GM23338 (cell line): ENCODE measurements around the gene UST. TPM values are rescaled to one million over a fixed set of nuclear protein-coding genes. Genes with fewer than 3 reads are reported as not detected.

Experiments
- ATAC-seq: fragments of 200-7000 bp; cut with Tn5 transposase; 3 replicates; pipeline ENCODE4 v1.9.1; 2020
- DNase-seq: peaks from one replicate; pipeline ENCODE4 v3.0.0-alpha.2; 2015; ENCODE audit warnings: low spot score
- H2AFZ ChIP-seq: fragments of 200-600 bp; sonication (generic); 2 replicates; pipeline ENCODE4 v1.8.0; 2016; ENCODE audit warnings: antibody characterized with exemption, mild to moderate bottlenecking, moderate library complexity
- H3F3A ChIP-seq: fragments of 200-600 bp; sonication (generic); replicated peaks from 2 replicates; pipeline ENCODE4 v1.8.0; 2017; ENCODE audit warnings: antibody characterized with exemption, mixed run types, low read depth
- H3K27ac ChIP-seq: fragments of 200-600 bp; sonication (generic); 2 replicates; pipeline ENCODE4 v1.6.1; 2016; ENCODE audit warnings: low read depth
- H3K27me3 ChIP-seq: fragments of 200-600 bp; sonication (generic); 2 replicates; pipeline ENCODE4 v1.8.0; 2016; ENCODE audit warnings: mild to moderate bottlenecking, mixed run types, moderate library complexity; ENCODE audit not compliant: insufficient read depth
- H3K36me3 ChIP-seq: fragments of 200-600 bp; sonication (generic); 2 replicates; pipeline ENCODE4 v1.8.0; 2016; ENCODE audit warnings: mild to moderate bottlenecking; ENCODE audit not compliant: insufficient read depth
- H3K4me1 ChIP-seq: fragments of 200-600 bp; sonication (generic); 2 replicates; pipeline ENCODE4 v1.8.0; 2016; ENCODE audit warnings: mild to moderate bottlenecking, moderate library complexity; ENCODE audit not compliant: insufficient read depth
- H3K4me2 ChIP-seq: fragments of 200-600 bp; sonication (generic); 2 replicates; pipeline ENCODE4 v1.7.1; 2017; ENCODE audit warnings: mixed run types
- H3K4me3 ChIP-seq: fragments of 200-600 bp; sonication (generic); 2 replicates; pipeline ENCODE4 v1.6.1; 2016; ENCODE audit warnings: mixed run types
- H3K79me2 ChIP-seq: fragments of 200-600 bp; sonication (generic); replicated peaks from 2 replicates; pipeline ENCODE4 v1.8.0; 2017; ENCODE audit warnings: mild to moderate bottlenecking; ENCODE audit not compliant: insufficient read depth
- H3K9me2 ChIP-seq: fragments of 200-600 bp; sonication (generic); 2 replicates; pipeline ENCODE4 v1.8.0; 2017; ENCODE audit not compliant: insufficient read depth
- H4K20me1 ChIP-seq: fragments of 200-600 bp; sonication (generic); replicated peaks from 2 replicates; pipeline ENCODE4 v1.8.0; 2017; ENCODE audit warnings: mild to moderate bottlenecking; ENCODE audit not compliant: insufficient read depth
- H3K27ac Mint-ChIP-seq: 2 replicates; pipeline ENCODE4 v1.8.0; 2020; ENCODE audit warnings: inconsistent platforms, mild to moderate bottlenecking, moderate library complexity, mixed read lengths
- H3K27me3 Mint-ChIP-seq: 3 replicates; pipeline ENCODE4 v1.8.0; 2022; ENCODE audit warnings: low read depth, mild to moderate bottlenecking, moderate library complexity, mixed read lengths, inconsistent platforms; ENCODE audit not compliant: insufficient read depth, poor library complexity
- H3K36me3 Mint-ChIP-seq: 3 replicates; pipeline ENCODE4 v1.8.0; 2021; ENCODE audit warnings: low read depth, mild to moderate bottlenecking, inconsistent platforms, moderate library complexity, mixed read lengths
- H3K4me1 Mint-ChIP-seq: 3 replicates; pipeline ENCODE4 v1.8.0; 2020; ENCODE audit warnings: mild to moderate bottlenecking, inconsistent platforms, mixed read lengths
- H3K4me3 Mint-ChIP-seq: 3 replicates; pipeline ENCODE4 v1.8.0; 2021; ENCODE audit warnings: moderate library complexity, mild to moderate bottlenecking, inconsistent platforms, mixed read lengths
- H3K9me3 Mint-ChIP-seq: 3 replicates; pipeline ENCODE4 v1.8.0; 2020; ENCODE audit warnings: moderate library complexity, mild to moderate bottlenecking, inconsistent platforms, mixed read lengths
- CREB1 ChIP-seq: fragments of 250-450 bp; sonication (Bioruptor Pico); IDR thresholded peaks from 2 replicates; pipeline ENCODE4 v1.5.0; 2020; ENCODE audit warnings: low read depth, mild to moderate bottlenecking, moderate library complexity
- EZH2phosphoT487 ChIP-seq: fragments of 200-600 bp; sonication (generic); IDR thresholded peaks from one replicate; pipeline ENCODE4 v1.8.1; 2018; ENCODE audit warnings: antibody characterized with exemption; ENCODE audit not compliant: unreplicated experiment
- JUNB ChIP-seq: IDR thresholded peaks from one replicate; pipeline ENCODE4 v1.6.1; 2016; ENCODE audit warnings: antibody characterized with exemption; ENCODE audit not compliant: unreplicated experiment
- POLR2AphosphoS5 ChIP-seq: IDR thresholded peaks from 2 replicates; pipeline ENCODE4 v1.6.1; 2016; ENCODE audit warnings: antibody characterized with exemption, low read depth
- STAT1 ChIP-seq: IDR thresholded peaks from one replicate; pipeline ENCODE4 v1.6.1; 2016; ENCODE audit warnings: antibody characterized with exemption; ENCODE audit not compliant: unreplicated experiment
- ZNF114 ChIP-seq: fragments of 250-450 bp; sonication (Bioruptor Pico); IDR thresholded peaks from 2 replicates; pipeline ENCODE4 v1.5.0; 2020; ENCODE audit warnings: mild to moderate bottlenecking, moderate library complexity
- ZNF331 ChIP-seq: fragments of 250-450 bp; sonication (Bioruptor Pico); IDR thresholded peaks from 2 replicates; pipeline ENCODE4 v1.5.0; 2020; ENCODE audit warnings: low read depth, mild to moderate bottlenecking, moderate library complexity
- polyA plus RNA-seq: library from polyadenylated mRNA; unstranded; fragments of >200 nt; fragmentation: Nextera tagmentation; extraction: Ambion mirVana; gene quantifications from 2 replicates; pipeline ENCODE4 v1.2.1, GENCODE V29; 2016
- total RNA-seq: library from RNA; depleted of rRNA; stranded (reverse); fragments of >200 nt; shearing (Covaris generic); gene quantifications from 2 replicates; pipeline ENCODE4 v1.2.3, GENCODE V29; 2014
- TF ChIP-seq, protein P1 (sequence below): fragments of 250-450 bp; sonication (Bioruptor Pico); IDR thresholded peaks from 2 replicates; pipeline ENCODE4 v1.5.0; 2020; ENCODE audit warnings: mild to moderate bottlenecking, moderate library complexity
- TF ChIP-seq, protein P2 (sequence below): IDR thresholded peaks from 2 replicates; pipeline ENCODE4 v1.6.1; 2016; ENCODE audit warnings: antibody characterized with exemption
- TF ChIP-seq, protein P3 (sequence below): IDR thresholded peaks from one replicate; pipeline ENCODE4 v1.6.1; 2018; ENCODE audit warnings: antibody characterized with exemption; ENCODE audit not compliant: unreplicated experiment

The UST gene
- total and polyA plus RNA-seq, 2 experiments from 2014 or later: 12.6 to 33.0 TPM

- no peak overlapping the region for H3K27ac ChIP-seq
- no peaks in the 10 kb centered on the region for H3F3A ChIP-seq
- ATAC-seq (no peak), DNase-seq (no peak)
- no peaks in the 10 kb centered on the region for H3K27me3 ChIP-seq
- Mint-ChIP-seq H3K4me1 (peaks cover 47% of the 10 kb centered on the region), H3K36me3 (peaks cover 11% of the 10 kb centered on the region), H3K27ac (no peak overlapping the region), H3K27me3 (peaks cover 3% of the 10 kb centered on the region), H3K4me3 (no peak overlapping the region), H3K9me3 (no peaks in the 10 kb centered on the region)
- no peaks in the 10 kb centered on the region for H3K9me2 ChIP-seq
- H4K20me1 ChIP-seq: peaks cover 19% of the 10 kb centered on the region; the same call in 1 of the 2 replicates
- TF ChIP-seq, protein P1, sequence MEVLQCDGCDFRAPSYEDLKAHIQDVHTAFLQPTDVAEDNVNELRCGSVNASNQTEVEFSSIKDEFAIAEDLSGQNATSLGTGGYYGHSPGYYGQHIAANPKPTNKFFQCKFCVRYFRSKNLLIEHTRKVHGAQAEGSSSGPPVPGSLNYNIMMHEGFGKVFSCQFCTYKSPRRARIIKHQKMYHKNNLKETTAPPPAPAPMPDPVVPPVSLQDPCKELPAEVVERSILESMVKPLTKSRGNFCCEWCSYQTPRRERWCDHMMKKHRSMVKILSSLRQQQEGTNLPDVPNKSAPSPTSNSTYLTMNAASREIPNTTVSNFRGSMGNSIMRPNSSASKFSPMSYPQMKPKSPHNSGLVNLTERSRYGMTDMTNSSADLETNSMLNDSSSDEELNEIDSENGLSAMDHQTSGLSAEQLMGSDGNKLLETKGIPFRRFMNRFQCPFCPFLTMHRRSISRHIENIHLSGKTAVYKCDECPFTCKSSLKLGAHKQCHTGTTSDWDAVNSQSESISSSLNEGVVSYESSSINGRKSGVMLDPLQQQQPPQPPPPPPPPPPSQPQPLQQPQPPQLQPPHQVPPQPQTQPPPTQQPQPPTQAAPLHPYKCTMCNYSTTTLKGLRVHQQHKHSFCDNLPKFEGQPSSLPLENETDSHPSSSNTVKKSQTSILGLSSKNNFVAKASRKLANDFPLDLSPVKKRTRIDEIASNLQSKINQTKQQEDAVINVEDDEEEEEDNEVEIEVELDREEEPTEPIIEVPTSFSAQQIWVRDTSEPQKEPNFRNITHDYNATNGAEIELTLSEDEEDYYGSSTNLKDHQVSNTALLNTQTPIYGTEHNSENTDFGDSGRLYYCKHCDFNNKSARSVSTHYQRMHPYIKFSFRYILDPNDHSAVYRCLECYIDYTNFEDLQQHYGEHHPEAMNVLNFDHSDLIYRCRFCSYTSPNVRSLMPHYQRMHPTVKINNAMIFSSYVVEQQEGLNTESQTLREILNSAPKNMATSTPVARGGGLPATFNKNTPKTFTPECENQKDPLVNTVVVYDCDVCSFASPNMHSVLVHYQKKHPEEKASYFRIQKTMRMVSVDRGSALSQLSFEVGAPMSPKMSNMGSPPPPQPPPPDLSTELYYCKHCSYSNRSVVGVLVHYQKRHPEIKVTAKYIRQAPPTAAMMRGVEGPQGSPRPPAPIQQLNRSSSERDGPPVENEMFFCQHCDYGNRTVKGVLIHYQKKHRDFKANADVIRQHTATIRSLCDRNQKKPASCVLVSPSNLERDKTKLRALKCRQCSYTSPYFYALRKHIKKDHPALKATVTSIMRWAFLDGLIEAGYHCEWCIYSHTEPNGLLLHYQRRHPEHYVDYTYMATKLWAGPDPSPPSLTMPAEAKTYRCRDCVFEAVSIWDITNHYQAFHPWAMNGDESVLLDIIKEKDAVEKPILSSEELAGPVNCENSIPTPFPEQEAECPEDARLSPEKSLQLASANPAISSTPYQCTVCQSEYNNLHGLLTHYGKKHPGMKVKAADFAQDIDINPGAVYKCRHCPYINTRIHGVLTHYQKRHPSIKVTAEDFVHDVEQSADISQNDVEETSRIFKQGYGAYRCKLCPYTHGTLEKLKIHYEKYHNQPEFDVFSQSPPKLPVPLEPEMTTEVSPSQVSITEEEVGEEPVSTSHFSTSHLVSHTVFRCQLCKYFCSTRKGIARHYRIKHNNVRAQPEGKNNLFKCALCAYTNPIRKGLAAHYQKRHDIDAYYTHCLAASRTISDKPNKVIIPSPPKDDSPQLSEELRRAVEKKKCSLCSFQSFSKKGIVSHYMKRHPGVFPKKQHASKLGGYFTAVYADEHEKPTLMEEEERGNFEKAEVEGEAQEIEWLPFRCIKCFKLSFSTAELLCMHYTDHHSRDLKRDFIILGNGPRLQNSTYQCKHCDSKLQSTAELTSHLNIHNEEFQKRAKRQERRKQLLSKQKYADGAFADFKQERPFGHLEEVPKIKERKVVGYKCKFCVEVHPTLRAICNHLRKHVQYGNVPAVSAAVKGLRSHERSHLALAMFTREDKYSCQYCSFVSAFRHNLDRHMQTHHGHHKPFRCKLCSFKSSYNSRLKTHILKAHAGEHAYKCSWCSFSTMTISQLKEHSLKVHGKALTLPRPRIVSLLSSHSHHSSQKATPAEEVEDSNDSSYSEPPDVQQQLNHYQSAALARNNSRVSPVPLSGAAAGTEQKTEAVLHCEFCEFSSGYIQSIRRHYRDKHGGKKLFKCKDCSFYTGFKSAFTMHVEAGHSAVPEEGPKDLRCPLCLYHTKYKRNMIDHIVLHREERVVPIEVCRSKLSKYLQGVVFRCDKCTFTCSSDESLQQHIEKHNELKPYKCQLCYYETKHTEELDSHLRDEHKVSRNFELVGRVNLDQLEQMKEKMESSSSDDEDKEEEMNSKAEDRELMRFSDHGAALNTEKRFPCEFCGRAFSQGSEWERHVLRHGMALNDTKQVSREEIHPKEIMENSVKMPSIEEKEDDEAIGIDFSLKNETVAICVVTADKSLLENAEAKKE: no peak
- TF ChIP-seq JUNB (no peak), STAT1 (no peak), EZH2phosphoT487 (no peak), ZNF114 (CRISPR knock-in tag) (no peak), POLR2AphosphoS5 (no peak), ZNF331 (CRISPR knock-in tag) (no peak), CREB1 (CRISPR knock-in tag) (no peak)
- TF ChIP-seq, protein P2, sequence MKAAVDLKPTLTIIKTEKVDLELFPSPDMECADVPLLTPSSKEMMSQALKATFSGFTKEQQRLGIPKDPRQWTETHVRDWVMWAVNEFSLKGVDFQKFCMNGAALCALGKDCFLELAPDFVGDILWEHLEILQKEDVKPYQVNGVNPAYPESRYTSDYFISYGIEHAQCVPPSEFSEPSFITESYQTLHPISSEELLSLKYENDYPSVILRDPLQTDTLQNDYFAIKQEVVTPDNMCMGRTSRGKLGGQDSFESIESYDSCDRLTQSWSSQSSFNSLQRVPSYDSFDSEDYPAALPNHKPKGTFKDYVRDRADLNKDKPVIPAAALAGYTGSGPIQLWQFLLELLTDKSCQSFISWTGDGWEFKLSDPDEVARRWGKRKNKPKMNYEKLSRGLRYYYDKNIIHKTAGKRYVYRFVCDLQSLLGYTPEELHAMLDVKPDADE: no peak
- TF ChIP-seq, protein P3, sequence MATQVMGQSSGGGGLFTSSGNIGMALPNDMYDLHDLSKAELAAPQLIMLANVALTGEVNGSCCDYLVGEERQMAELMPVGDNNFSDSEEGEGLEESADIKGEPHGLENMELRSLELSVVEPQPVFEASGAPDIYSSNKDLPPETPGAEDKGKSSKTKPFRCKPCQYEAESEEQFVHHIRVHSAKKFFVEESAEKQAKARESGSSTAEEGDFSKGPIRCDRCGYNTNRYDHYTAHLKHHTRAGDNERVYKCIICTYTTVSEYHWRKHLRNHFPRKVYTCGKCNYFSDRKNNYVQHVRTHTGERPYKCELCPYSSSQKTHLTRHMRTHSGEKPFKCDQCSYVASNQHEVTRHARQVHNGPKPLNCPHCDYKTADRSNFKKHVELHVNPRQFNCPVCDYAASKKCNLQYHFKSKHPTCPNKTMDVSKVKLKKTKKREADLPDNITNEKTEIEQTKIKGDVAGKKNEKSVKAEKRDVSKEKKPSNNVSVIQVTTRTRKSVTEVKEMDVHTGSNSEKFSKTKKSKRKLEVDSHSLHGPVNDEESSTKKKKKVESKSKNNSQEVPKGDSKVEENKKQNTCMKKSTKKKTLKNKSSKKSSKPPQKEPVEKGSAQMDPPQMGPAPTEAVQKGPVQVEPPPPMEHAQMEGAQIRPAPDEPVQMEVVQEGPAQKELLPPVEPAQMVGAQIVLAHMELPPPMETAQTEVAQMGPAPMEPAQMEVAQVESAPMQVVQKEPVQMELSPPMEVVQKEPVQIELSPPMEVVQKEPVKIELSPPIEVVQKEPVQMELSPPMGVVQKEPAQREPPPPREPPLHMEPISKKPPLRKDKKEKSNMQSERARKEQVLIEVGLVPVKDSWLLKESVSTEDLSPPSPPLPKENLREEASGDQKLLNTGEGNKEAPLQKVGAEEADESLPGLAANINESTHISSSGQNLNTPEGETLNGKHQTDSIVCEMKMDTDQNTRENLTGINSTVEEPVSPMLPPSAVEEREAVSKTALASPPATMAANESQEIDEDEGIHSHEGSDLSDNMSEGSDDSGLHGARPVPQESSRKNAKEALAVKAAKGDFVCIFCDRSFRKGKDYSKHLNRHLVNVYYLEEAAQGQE: no peak
- H3K4me2 ChIP-seq: no peak overlapping the region
- H3K79me2 ChIP-seq: peaks cover 100% of the 10 kb centered on the region
- no peak overlapping the region for H3K4me3 ChIP-seq
- peaks cover 37% of the 10 kb centered on the region for H3K4me1 ChIP-seq
- no peaks in the 10 kb centered on the region for H3K36me3 ChIP-seq
- H2AFZ ChIP-seq: no peak overlapping the region
Observed at GRCh38 chr6:148775161-148775560, 28.3 kb downstream of the UST start.
